CD4-positive, alpha-beta T cell (primary cell): ENCODE results near the gene ECEL1. TPM values are rescaled to one million over a fixed set of nuclear protein-coding genes. Genes with fewer than 3 reads are reported as not detected.

Source experiments
- ATAC-seq: fragments of 200-7000 bp; cut with Tn5 transposase; one replicate; pipeline ENCODE4 v1.10.0; 2022; ENCODE audit warnings: mild to moderate bottlenecking; ENCODE audit not compliant: poor library complexity
- CTCF ChIA-PET: fragments of 350-600 bp; sonication (Branson Sonifier 250); formaldehyde crosslinking; loops from one replicate; lab custom pipeline; 2021; ENCODE audit warnings: antibody characterized with exemption, inconsistent platforms; lab: Charles Lee
- POLR2A ChIA-PET: fragments of 350-600 bp; sonication (Branson Sonifier 250); formaldehyde crosslinking; loops from one replicate; lab custom pipeline; 2021; ENCODE audit warnings: antibody characterized with exemption, inconsistent platforms; lab: Charles Lee
- DNase-seq, 14 experiments: peaks; one replicate each; pipeline ENCODE4 v3.0.0-alpha.2; 2013 to 2020; ENCODE audit warnings: mixed read lengths in 2 of 14
- H3K27ac ChIP-seq, 2 donors: one replicate each; pipeline versions ENCODE4 v1.5.1 to v1.7.0; 2013; ENCODE audit warnings: low read length in 2 of 2, low read depth in 1 of 2, mild to moderate bottlenecking in 1 of 2
- H3K27me3 ChIP-seq, 2 experiments: 1 replicate in 1 of 2; 2 replicates in 1 of 2; pipeline versions ENCODE4 v1.6.1 to v1.7.0; 2013; ENCODE audit warnings: low read length in 2 of 2, control low read depth in 1 of 2, mild to moderate bottlenecking in 1 of 2, moderate library complexity in 1 of 2; ENCODE audit not compliant: insufficient read depth in 2 of 2, control insufficient read depth in 1 of 2
- H3K36me3 ChIP-seq: one replicate; pipeline ENCODE4 v1.6.1; 2013; ENCODE audit warnings: low read length, control low read depth; ENCODE audit not compliant: insufficient read depth
- H3K4me1 ChIP-seq: one replicate; pipeline ENCODE4 v1.6.1; 2013; ENCODE audit warnings: low read length, control low read depth; ENCODE audit not compliant: insufficient read depth
- H3K4me3 ChIP-seq: one replicate; pipeline ENCODE4 v1.5.1; 2013; ENCODE audit warnings: mild to moderate bottlenecking, low read length, moderate library complexity
- H3K9me3 ChIP-seq, 2 experiments: 1 replicate in 1 of 2; 2 replicates in 1 of 2; pipeline versions ENCODE4 v1.6.1 to v1.7.0; 2013; ENCODE audit warnings: low read length in 2 of 2, mild to moderate bottlenecking in 2 of 2, control low read depth in 1 of 2, moderate library complexity in 1 of 2; ENCODE audit not compliant: control insufficient read depth in 1 of 2, insufficient read depth in 1 of 2
- H3K27ac Mint-ChIP-seq: one replicate; pipeline ENCODE4 v1.8.0; 2020; ENCODE audit warnings: mixed read lengths
- H3K27me3 Mint-ChIP-seq: one replicate; pipeline ENCODE4 v1.8.0; 2021; ENCODE audit warnings: mixed read lengths
- H3K36me3 Mint-ChIP-seq: one replicate; pipeline ENCODE4 v1.8.0; 2021; ENCODE audit warnings: low read depth, mixed read lengths
- H3K4me1 Mint-ChIP-seq: one replicate; pipeline ENCODE4 v1.8.0; 2021; ENCODE audit warnings: low read depth, mixed read lengths
- H3K4me3 Mint-ChIP-seq: one replicate; pipeline ENCODE4 v1.8.0; 2020; ENCODE audit warnings: mild to moderate bottlenecking, mixed read lengths
- H3K9me3 Mint-ChIP-seq: one replicate; pipeline ENCODE4 v1.8.0; 2020; ENCODE audit warnings: mixed read lengths
- intact Hi-C, 2 experiments: fragments of 100-400 bp; cut with DNase I in 1 of 2; cut with micrococcal nuclease in 1 of 2; formaldehyde crosslinking; loops; one replicate each; pipeline versions ENCODE4 v1.15.1 to v1.9.0; 2023 to 2025; cut with DNase I, micrococcal nuclease
- total RNA-seq, 174 experiments: library from RNA in 2 of 174; stranded (reverse) in 2 of 174; gene quantifications; one replicate each; pipeline ENCODE4 v1.2.3 and lab custom pipeline; 2021 to 2026
- TF ChIP-seq, protein P1 (sequence below): fragments of 200-600 bp; IDR thresholded peaks from one replicate; pipeline ENCODE4 v1.8.0; 2022; ENCODE audit warnings: antibody characterized with exemption, mild to moderate bottlenecking

ECEL1 gene
- total RNA-seq, 2 experiments from 2014 or later: not detected

DNA sequence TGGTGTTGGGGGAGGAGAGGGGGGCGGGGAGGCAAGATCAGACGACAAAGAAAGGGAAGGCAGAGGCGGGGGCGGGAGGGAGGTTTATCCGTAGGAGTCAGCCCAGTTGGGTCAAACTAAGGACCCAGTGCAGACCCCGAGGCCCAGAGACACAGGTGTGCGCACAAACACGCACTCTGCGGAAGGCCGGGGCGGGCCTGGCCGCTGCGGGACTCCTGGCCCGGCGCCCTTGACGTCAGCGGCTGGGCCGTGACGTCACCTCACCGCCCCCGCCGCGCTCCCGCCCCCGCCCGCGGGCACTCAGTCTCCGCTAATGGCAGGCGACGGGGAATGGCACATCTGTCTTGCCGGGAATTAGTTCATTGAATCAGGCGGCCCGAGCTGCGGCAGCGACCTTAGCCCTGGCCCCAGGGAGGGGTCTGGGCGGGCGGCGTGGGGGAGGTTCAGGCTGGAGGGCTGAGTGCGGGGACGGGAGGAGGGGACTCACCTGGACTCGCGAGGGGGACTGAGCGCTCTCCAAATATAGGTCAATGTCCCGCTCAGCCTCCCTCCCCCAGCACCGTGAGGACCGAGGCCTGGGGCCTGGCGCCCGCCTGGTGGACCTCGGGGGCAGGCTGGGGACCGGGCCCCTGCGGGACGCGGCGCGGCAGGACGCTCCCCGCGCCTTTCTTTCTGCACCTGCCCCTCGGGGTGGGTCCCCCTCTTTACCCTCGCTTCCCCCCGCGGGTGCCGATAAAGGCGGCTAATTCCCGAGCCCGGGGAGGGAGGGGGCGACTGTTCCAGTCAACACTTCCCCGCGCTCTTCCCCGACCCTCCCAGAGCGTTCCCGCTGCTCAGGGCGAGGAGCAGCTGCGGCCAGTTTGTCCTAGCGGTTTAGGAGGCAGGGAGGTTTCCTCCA lies 15.5 kb upstream of the ECEL1 start:
- H3K9me3 Mint-ChIP-seq: no peaks in the 10 kb centered on the region
- H3K36me3 ChIP-seq: no peaks in the 10 kb centered on the region
- intact Hi-C loops: no loop called here
- POLR2A ChIA-PET: no interaction called here
- peak overlapping the region; percentile 76 for H3K27ac Mint-ChIP-seq
- no peaks in the 10 kb centered on the region for H3K36me3 Mint-ChIP-seq
- TF ChIP-seq, protein P1, sequence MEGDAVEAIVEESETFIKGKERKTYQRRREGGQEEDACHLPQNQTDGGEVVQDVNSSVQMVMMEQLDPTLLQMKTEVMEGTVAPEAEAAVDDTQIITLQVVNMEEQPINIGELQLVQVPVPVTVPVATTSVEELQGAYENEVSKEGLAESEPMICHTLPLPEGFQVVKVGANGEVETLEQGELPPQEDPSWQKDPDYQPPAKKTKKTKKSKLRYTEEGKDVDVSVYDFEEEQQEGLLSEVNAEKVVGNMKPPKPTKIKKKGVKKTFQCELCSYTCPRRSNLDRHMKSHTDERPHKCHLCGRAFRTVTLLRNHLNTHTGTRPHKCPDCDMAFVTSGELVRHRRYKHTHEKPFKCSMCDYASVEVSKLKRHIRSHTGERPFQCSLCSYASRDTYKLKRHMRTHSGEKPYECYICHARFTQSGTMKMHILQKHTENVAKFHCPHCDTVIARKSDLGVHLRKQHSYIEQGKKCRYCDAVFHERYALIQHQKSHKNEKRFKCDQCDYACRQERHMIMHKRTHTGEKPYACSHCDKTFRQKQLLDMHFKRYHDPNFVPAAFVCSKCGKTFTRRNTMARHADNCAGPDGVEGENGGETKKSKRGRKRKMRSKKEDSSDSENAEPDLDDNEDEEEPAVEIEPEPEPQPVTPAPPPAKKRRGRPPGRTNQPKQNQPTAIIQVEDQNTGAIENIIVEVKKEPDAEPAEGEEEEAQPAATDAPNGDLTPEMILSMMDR: no peak
- CTCF ChIA-PET: no interaction called here
- peak in 7 of 14 experiments; percentile 14 to 73 (median 55) for DNase-seq
- peak overlapping the region; percentile 45 for H3K4me3 Mint-ChIP-seq
- H3K4me1 ChIP-seq: peaks cover 12% of the 10 kb centered on the region
- H3K27me3 ChIP-seq: peaks cover 28 to 46% of the 10 kb centered on the region in 2 experiments
- H3K4me3 ChIP-seq: peak overlapping the region; percentile 20
- ATAC-seq: peak; percentile 68
- H3K27ac ChIP-seq: no peak overlapping the region
- H3K4me1 Mint-ChIP-seq: peaks cover 13% of the 10 kb centered on the region
- peaks cover 0 to 4% of the 10 kb centered on the region in 2 experiments for H3K9me3 ChIP-seq
- peaks cover 72% of the 10 kb centered on the region for H3K27me3 Mint-ChIP-seq

DNA sequence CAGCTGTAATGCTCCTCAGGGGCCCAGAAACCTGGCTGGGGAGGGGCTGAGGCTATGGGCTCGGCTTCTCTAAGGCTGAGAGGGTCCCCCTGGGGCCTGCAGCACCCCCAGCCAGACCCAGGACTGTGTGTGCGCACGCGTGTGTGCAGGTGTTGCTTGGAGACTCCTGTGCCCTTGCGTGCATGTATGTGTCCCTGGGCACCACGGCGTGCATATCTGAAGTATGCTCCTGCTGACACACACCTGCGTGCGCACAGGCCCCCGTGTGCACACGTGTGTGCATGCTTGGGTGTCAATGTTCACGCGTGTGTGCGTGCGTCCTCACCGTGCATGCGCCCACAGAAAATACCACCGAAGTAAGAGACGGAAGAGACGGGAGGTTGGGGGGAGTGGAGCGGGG lies 14.9 kb upstream of the ECEL1 start:
- Histone ChIP-seq H3K27me3 (peaks cover 28 to 46% of the 10 kb centered on the region in 2 experiments), H3K27ac (no peak overlapping the region), H3K4me3 (no peak overlapping the region), H3K4me1 (peaks cover 12% of the 10 kb centered on the region), H3K9me3 (peaks cover 0 to 4% of the 10 kb centered on the region in 2 experiments), H3K36me3 (no peaks in the 10 kb centered on the region)
- Mint-ChIP-seq H3K27me3 (peaks cover 72% of the 10 kb centered on the region), H3K4me3 (peak overlapping the region; percentile 93), H3K36me3 (no peaks in the 10 kb centered on the region), H3K9me3 (no peaks in the 10 kb centered on the region), H3K27ac (peak overlapping the region; percentile 76), H3K4me1 (peaks cover 13% of the 10 kb centered on the region)
- TF ChIP-seq, protein P1: no peak
- CTCF ChIA-PET: no interaction called here
- ATAC-seq (peak; percentile 77), DNase-seq (peak in 5 of 14 experiments; percentile 14 to 70 (median 45))
- intact Hi-C loops: no loop called here
- POLR2A ChIA-PET: no interaction called here

DNA sequence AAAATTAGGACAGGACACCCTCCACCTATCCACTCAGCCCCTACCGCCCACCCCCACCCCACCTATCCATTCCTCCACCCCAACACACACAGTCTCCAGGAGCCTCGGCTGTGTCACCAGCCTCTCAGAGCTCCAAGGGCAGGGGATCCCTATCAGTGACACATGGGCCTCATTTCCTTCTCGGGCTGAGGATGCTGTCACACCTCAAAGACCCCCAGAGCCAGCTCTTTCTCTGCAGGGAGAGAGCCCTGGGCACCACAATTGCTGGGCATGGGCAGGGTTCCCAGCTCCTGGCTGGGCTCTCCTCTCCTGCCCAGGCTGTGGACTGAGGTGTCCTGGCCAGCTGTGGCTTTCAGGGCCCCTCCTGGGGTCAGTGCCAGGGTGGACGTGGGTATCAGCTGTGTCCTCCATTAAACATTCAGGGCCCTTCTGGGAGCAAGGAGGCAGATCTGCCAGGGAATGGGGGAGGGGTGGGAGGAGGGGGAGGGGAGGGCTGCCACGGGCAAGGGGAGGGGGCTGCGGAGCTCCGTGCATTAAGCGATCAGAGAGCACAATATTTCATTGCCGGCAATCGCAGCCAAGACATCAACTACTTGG lies 14.3 kb upstream of the ECEL1 start:
- peaks cover 12% of the 10 kb centered on the region for H3K4me1 ChIP-seq
- no peak for ATAC-seq
- no peak for DNase-seq
- no peaks in the 10 kb centered on the region for H3K36me3 ChIP-seq
- Mint-ChIP-seq H3K9me3 (no peaks in the 10 kb centered on the region), H3K4me1 (peaks cover 13% of the 10 kb centered on the region), H3K27me3 (peaks cover 66% of the 10 kb centered on the region), H3K4me3 (no peak overlapping the region), H3K27ac (no peak overlapping the region), H3K36me3 (no peaks in the 10 kb centered on the region)
- intact Hi-C loops: no loop called here
- H3K27me3 ChIP-seq: peaks cover 28 to 46% of the 10 kb centered on the region in 2 experiments
- ChIA-PET CTCF (no interaction called here), POLR2A (no interaction called here)
- H3K27ac ChIP-seq: no peak overlapping the region
- H3K4me3 ChIP-seq: no peak overlapping the region
- TF ChIP-seq, protein P1: no peak
- peaks cover 0 to 4% of the 10 kb centered on the region in 2 experiments for H3K9me3 ChIP-seq
